Stimulated activated CD4-positive, alpha-beta T cell treated with anti-CD3 and anti-CD28 coated beads, Interleukin-1b, Interleukin-23, amount 100 ng/mL, for 48 hours (primary cell): ENCODE results near the gene DSE.

ENCODE experiments used
- DNase-seq: peaks from one replicate; pipeline ENCODE4 v3.0.0-alpha.2; 2020

The DSE gene

GRCh38 chr6:116450185-116450710 lies 79.5 kb downstream of the DSE start:
- no peak for DNase-seq

- DNase-seq: no peak
Observed at GRCh38 chr6:116450769-116451740, 80.3 kb downstream of the DSE start.

DNA sequence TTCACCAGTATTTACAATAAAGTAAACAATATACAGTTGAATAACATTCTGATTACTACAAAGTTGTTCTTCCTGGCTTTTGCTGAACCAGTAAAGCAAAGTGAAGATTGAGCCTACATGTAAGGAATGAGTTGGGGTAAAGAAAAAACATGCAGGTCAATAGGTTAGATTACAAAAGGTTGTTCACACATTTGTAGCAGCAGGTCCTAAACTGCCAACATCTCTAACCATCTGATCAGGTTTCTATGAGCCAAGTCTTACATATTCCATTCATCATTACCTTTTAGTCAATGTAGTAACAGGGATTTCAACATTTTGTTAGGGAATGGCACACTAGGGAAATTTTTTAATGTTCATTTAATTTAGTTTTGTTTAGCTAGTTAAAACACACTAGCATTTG lies 81.2 kb downstream of the DSE start:
- no peak for DNase-seq

DNA sequence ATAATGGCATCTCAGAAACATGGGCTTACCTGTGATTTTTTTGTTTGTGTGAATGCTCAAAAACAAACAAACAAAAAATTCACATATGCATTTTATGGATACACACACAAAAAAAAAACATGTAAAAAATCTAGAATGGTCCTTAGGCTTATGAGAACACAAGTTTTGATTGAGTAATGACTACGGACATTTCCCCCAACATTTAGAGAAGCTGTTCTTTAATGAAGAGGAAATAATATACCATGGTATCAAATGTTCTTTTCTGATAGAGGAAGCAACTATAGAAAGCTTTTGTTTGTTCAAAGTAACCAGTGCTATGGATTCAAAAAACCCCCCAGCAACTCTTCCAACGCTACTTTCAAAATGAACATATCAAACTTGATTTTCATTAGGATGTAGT lies 81.8 kb downstream of the DSE start:
- no peak for DNase-seq

GRCh38 chr6:116456106-116456505 lies 85.4 kb downstream of the DSE start:
- DNase-seq: no peak

- no peak for DNase-seq
Observed at GRCh38 chr6:116456927-116457326, 86.2 kb downstream of the DSE start.

DNA sequence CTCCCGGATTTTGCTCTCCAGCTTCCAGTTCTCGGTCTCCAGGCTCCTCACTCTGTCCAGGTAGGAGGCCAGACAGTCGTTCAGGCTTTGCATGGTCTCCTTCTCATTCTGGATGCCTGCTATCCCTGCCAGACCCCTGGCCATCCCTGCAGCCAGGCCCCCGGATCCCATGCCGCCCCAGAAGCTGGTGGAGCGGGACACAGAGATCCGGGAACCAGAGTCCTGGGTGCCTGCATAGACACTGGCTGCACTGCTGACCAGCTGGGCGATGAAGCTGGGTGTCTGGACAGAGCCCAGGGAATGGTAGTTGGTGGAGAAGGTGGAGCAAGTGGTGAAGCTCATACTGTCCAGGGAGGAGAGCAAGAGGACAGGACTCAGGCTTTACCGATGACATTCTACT lies 87.5 kb downstream of the DSE start:
- DNase-seq: no peak

- no peak for DNase-seq
Observed at GRCh38 chr6:116459927-116460326, 89.2 kb downstream of the DSE start.

DNA sequence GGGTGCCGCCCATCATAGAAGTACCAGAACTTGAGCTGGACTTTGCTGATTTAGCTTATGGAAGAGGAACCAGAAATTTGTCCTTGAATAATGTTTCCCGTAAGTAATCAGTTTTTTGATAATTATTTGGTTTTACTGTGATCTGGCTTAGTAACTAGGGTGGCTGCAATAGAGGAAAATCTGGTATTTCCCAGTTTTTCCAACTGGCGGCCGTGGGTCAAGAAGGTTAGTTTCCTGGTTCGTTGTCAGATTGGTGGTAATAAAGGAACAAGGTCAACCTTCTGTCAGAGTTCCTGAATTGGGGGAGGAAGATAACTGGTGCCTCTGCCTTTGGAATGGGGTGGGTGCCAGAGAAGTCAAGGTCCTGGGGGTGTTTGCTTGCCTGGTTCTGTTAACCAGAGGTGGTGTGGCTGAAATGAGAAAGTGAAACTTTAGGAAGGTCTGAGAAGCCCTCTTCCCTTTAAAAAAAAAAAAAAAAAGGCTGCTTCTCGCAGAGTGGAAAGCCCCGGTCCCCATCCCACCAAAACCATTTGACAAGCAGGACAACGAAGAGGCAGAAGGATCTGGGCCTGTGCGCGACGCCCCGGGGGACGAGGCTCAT lies 90.7 kb downstream of the DSE start, which contains the start of gene CALHM6:
TSS of gene CALHM6 (plus strand) at position 45 of the 601 bp plus-strand sequence. CDS start at position 600, 555 bp downstream.
- no peak for DNase-seq

DNA sequence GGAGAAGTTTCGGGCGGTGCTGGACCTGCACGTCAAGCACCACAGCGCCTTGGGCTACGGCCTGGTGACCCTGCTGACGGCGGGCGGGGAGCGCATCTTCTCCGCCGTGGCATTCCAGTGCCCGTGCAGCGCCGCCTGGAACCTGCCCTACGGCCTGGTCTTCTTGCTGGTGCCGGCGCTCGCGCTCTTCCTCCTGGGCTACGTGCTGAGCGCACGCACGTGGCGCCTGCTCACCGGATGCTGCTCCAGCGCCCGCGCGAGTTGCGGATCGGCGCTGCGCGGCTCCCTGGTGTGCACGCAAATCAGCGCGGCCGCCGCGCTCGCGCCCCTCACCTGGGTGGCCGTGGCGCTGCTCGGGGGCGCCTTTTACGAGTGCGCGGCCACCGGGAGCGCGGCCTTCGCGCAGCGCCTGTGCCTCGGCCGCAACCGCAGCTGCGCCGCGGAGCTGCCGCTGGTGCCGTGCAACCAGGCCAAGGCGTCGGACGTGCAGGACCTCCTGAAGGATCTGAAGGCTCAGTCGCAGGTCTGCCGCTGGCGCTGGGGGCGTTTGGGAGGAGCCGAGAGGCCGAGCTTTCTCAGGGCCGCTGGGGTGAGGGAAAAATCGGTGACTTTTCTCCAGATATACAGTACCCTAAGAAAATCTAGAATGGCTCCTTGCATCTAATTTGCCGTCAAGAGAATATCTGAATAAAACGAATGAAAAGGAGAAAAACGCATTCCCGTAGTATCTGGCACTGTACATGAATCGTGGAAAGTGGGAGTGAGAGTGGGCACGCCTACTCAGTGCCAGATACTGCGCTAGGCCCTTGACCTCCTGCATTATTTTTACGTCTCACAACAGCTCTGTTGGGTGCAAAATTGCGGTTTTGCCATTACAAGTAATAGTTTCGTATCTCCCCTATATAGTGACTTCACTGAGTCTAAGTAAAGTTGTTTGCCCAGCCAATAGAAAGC lies 91.5 kb downstream of the DSE start:
- peak; percentile 44 for DNase-seq

GRCh38 chr6:116463301-116463700 lies 92.6 kb downstream of the DSE start:
- DNase-seq: no peak

DNA sequence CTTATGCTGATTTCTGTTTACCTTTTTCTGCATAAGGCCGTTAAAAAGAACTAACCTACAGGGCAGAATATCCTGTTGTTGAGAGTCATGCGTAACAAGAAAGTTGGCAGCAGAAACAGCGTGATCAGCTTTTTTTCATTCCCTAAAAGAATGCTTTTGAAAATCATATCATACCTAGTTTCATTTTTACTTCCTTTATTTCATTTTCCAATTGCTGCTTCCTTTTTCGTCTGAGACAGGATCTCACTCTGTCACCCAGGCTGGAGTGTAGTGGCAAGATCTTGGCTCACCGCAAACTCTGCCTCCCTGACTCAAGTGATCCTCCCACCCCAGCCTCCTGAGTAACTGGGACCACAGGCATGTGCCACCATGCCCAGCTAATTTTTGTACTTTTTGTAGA lies 94.5 kb downstream of the DSE start:
- no peak for DNase-seq

GRCh38 chr6:116467096-116467495 lies 96.3 kb downstream of the DSE start:
- no peak for DNase-seq

DNA sequence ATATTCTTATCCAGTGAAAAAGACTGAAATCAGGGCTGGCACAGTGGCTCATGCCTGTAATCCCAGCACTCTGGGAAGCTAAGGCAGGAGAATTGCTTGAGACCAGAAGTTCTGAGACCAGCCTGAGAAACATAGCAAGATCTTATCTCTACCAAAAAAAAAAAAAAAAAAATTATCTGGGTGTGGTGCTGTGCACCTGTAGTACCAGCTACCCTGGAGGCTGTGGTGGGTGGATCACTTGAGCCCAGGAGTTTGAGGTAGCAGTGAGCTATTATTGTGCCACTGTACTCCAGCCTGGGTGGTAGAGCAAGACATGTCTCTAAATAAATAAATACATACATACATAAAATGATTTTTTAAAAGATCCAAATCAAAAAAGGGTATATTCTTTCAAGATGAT lies 96.8 kb downstream of the DSE start:
- DNase-seq: no peak

DNA sequence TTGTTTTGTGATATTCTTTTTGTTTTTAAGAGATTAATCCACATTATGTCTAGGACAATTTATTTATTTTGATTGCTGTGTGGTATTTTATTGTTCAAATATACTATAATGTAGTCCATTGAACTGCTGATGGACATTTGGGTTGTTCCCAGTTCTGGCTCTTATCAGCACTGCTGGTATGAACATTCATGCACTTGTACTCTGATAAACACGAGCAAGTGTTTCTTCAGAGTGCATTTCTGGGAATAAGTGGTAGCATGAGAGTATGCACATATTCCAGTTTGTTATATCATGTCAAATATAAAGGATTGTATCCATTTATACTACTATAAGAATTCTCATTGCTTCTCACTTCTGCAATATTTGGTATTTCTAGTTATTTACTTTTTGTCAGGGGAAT lies 97.5 kb downstream of the DSE start:
- DNase-seq: no peak

DNA sequence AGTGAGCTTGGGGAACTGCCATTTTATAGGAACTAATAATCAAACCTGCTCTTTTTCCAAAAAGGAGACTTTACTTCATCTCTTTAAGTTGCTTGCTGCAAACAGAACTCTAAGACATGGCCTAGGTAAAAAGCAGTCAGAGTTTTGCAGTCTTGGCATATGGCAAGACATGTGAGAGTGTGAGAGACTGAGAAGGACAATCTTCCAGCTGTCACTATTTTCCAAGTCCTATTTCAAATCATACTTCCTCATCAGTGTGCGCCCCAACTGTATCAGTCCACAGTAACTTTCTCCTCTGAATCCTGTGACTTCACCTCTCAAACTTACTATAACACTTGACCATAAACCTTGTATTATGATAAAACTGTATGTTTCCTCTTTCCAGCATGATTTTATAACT lies 100.8 kb downstream of the DSE start:
- no peak for DNase-seq

- no peak for DNase-seq
Observed at GRCh38 chr6:116472706-116473105, 102.0 kb downstream of the DSE start.

GRCh38 chr6:116475141-116475540 lies 104.4 kb downstream of the DSE start:
- no peak for DNase-seq

DNA sequence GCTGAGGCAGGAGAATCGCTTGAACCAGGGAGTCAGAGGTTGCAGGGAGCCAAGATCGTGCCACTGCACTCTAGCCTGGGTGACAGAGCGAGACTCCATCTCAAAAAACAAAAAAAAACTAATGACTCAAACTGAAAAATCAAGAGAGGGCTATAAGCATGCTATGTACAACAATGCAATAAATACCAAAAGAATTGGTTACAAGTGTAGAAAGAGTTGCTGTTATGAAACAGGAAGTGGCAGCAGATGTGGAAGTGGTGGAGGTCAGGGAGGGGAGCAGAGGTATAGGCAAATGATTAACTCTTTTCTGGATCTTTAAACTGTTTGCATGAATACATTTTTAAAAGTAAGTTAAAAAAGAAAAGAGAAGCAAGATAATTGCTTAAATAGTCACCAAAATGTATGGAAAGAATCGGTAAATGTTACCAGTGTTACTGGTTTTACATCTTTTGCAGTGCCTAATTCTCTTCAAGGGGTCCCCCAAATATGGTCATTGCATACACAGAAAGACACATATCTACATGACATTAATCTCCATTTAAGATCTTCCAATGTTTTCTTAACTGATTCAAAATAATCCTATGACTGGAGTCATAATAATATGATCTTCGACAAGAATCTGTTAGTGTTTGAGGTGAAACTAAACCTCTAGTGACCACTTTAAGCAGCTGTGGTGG lies 105.4 kb downstream of the DSE start:
- DNase-seq: no peak

DNA sequence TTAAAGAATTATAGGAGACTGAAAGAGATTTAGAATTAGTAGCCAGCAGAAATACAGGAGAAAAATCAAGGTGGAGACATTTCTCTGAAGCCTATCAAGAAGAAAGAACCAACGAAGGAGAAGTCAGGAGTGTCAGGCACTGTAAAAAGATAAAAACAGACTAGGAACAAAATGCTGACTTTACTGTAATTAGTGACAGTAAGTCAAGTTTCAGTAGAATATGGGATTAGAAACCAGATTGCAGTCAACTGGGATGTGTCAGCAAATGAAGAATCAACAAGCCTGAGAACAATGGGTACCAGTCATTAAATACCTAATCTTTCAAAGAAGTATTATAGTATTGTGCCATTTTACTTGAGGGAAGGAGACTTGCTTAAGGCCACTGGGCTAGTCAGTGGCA lies 112.0 kb downstream of the DSE start:
- no peak for DNase-seq

DNA sequence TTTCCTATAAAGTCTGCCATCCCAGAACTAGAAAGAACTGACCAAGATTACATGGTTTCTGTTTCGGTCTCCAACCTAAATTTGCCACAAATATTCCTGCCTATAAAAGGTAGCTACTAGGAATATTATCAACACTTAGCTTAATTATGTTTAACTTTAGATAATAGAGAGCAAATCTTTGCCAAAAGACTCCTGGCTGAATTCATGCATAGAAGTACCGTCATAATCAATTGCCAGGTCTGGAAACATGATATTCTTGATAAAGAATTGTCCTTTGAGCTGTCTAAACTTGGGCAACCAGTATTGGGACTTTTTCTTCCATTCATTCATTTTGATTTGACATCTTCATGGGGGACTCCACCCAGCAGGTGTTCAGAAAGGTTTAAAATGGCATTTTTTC lies 112.9 kb downstream of the DSE start:
- DNase-seq: no peak

DNA sequence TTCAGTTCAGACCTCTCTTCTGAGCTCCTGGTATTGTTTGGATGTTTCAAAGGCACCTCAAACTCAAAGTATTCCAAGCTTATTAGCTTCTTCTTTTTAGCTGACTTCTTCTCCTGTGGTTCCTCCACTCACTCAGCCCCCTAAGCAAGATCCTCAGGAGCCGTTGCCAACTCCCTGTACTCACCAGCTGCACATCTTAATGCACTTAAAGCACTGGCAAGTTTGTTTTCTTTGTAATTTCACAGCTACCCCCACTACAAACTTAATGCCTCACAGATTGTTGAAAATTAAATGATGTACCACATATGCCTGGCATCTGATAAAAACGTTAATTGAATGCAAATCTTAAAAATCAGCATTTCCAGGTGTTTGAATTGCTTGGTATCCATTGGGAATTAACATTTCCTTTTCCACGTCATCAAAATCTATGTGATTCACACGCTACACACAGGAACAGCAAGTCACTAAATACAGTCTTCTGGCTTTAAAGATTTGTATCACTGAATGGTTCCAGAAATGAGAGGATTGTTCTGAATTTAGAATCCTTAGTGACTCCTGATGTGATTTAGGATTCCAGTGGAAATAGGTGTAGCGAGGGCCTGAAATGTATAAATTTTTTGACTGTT lies 114.9 kb downstream of the DSE start:
- no peak for DNase-seq
